ENCODE results near the gene LRRK1.

LRRK1 gene

GRCh38 chr15:101024706-101025500 lies 105.7 kb downstream of the LRRK1 start:
- DNase-seq (ENCODE audit: low read depth in 2 of 2), result no peak

GRCh38 chr15:101025501-101025885 lies 106.3 kb downstream of the LRRK1 start:
- no peak for DNase-seq (ENCODE audit: low read depth in 2 of 2)

- no peak for DNase-seq (ENCODE audit: low read depth in 2 of 2)
Measured at GRCh38 chr15:101025896-101026631, 106.9 kb downstream of the LRRK1 start.

GRCh38 chr15:101026656-101027272 lies 107.6 kb downstream of the LRRK1 start:
- no peak for DNase-seq (ENCODE audit: low read depth in 2 of 2)

GRCh38 chr15:101027273-101027901 lies 108.2 kb downstream of the LRRK1 start:
- DNase-seq (ENCODE audit: low read depth in 2 of 2), result no peak

- DNase-seq (ENCODE audit: low read depth in 2 of 2), result no peak
Measured at GRCh38 chr15:101027920-101028319, 108.8 kb downstream of the LRRK1 start.

GRCh38 chr15:101028321-101028720 lies 109.2 kb downstream of the LRRK1 start:
- no peak for DNase-seq (ENCODE audit: low read depth in 2 of 2)

- DNase-seq (ENCODE audit: low read depth in 2 of 2), result no peak
Measured at GRCh38 chr15:101028772-101029438, 109.7 kb downstream of the LRRK1 start.

- DNase-seq (ENCODE audit: low read depth in 2 of 2), result no peak
Measured at GRCh38 chr15:101029971-101030661, 111.0 kb downstream of the LRRK1 start.

- no peak for DNase-seq (ENCODE audit: low read depth in 2 of 2)
Measured at GRCh38 chr15:101031213-101031612, 112.1 kb downstream of the LRRK1 start.

GRCh38 chr15:101033801-101034200 lies 114.6 kb downstream of the LRRK1 start:
- no peak for DNase-seq (ENCODE audit: low read depth in 2 of 2)

- no peak for DNase-seq (ENCODE audit: low read depth in 2 of 2)
Measured at GRCh38 chr15:101035611-101036010, 116.5 kb downstream of the LRRK1 start.

- no peak for DNase-seq (ENCODE audit: low read depth in 2 of 2)
Measured at GRCh38 chr15:101036189-101036588, 117.0 kb downstream of the LRRK1 start.

GRCh38 chr15:101037090-101037830 lies 118.1 kb downstream of the LRRK1 start:
- DNase-seq (ENCODE audit: low read depth in 2 of 2), result no peak

GRCh38 chr15:101038327-101039003 lies 119.3 kb downstream of the LRRK1 start:
- no peak for DNase-seq (ENCODE audit: low read depth in 2 of 2)

- no peak for DNase-seq (ENCODE audit: low read depth in 2 of 2)
Measured at GRCh38 chr15:101039461-101039860, 120.3 kb downstream of the LRRK1 start.

- no peak for DNase-seq (ENCODE audit: low read depth in 2 of 2)
Measured at GRCh38 chr15:101042320-101042719, 123.2 kb downstream of the LRRK1 start.

GRCh38 chr15:101043011-101043410 lies 123.9 kb downstream of the LRRK1 start:
- DNase-seq (ENCODE audit: low read depth in 2 of 2), result no peak

GRCh38 chr15:101043911-101044624 lies 124.9 kb downstream of the LRRK1 start:
- DNase-seq (ENCODE audit: low read depth in 2 of 2), result no peak
